A549 (cell line): ENCODE data around the gene PAPPA2. TPM values are rescaled to one million over a fixed set of nuclear protein-coding genes. Genes with fewer than 3 reads are reported as not detected.

Source experiments
- ATAC-seq, 2 experiments: fragments of 200-7000 bp in 1 of 2; fragments of >200 bp in 1 of 2; cut with Nextera tagmentation in 1 of 2; cut with Tn5 transposase in 1 of 2; 3 replicates each; pipeline versions ENCODE4 v1.8.0 to v1.9.1; 2018 to 2020; ENCODE audit warnings: mild to moderate bottlenecking in 1 of 2, moderate library complexity in 1 of 2
- CTCF ChIA-PET: fragments of 300-600 bp; sonication (Branson Sonifier 250); formaldehyde crosslinking; extraction: SDS; loops from one replicate; lab custom pipeline; 2021; ENCODE audit warnings: antibody characterized with exemption, inconsistent platforms; lab: Yijun Ruan, JAX
- POLR2A ChIA-PET: fragments of 350-600 bp; formaldehyde crosslinking; extraction: SDS; loops from one replicate; lab custom pipeline; 2021; ENCODE audit warnings: antibody characterized with exemption, inconsistent platforms; lab: Yijun Ruan, JAX
- DNase-seq, 2 experiments: peaks; one replicate each; pipeline versions ENCODE4 v3.0.0 to v3.0.0-alpha.2; 2011 to 2016; ENCODE audit warnings: low read depth in 1 of 2, low spot score in 1 of 2
- FAIRE-seq: peaks from 2 replicates; lab custom pipeline; 2011; peaks lifted over from hg19 to GRCh38; lab: Jason Lieb, UNC
- H3K27ac ChIP-seq, 2 experiments: fragments of >200 bp; sonication (Bioruptor Twin); formaldehyde crosslinking; 3 replicates each; pipeline ENCODE4 v1.5.1; 2016 to 2017
- H3K4me1 ChIP-seq: fragments of >200 bp; sonication (Bioruptor Twin); formaldehyde crosslinking; 3 replicates; pipeline ENCODE4 v1.6.1; 2016
- H3K4me2 ChIP-seq: fragments of >200 bp; sonication (Bioruptor Twin); formaldehyde crosslinking; 3 replicates; pipeline ENCODE4 v1.6.1; 2016
- H3K4me3 ChIP-seq: fragments of >200 bp; sonication (Bioruptor Twin); formaldehyde crosslinking; 3 replicates; pipeline ENCODE4 v1.5.1; 2016
- H3K9me3 ChIP-seq: fragments of >200 bp; sonication (Bioruptor Twin); formaldehyde crosslinking; 3 replicates; pipeline ENCODE4 v1.6.1; 2016
- BHLHE40 ChIP-seq: IDR thresholded peaks from 2 replicates; pipeline ENCODE4 v1.6.1; 2012; ENCODE audit warnings: low read depth, low read length, inconsistent platforms
- CBX2 ChIP-seq: fragments of 200-600 bp; sonication (generic); IDR thresholded peaks from 2 replicates; pipeline ENCODE4 v1.6.1; 2016; ENCODE audit warnings: low read depth, mild to moderate bottlenecking, borderline replicate concordance
- EHF ChIP-seq: fragments of 250-450 bp; sonication (Bioruptor Pico); IDR thresholded peaks from 2 replicates; pipeline ENCODE4 v1.5.0; 2020; ENCODE audit warnings: mild to moderate bottlenecking
- ESRRA ChIP-seq: fragments of 150-350 bp; IDR thresholded peaks from 2 replicates; pipeline ENCODE4 v1.6.1; 2014; ENCODE audit warnings: mild to moderate bottlenecking, low read length, borderline replicate concordance
- GATA3 ChIP-seq: IDR thresholded peaks from 2 replicates; pipeline ENCODE4 v1.6.1; 2012; ENCODE audit warnings: borderline replicate concordance
- HEYL ChIP-seq: fragments of 250-450 bp; sonication (Bioruptor Pico); IDR thresholded peaks from 2 replicates; pipeline ENCODE4 v1.8.0; 2021; ENCODE audit warnings: mild to moderate bottlenecking, moderate library complexity
- HOXA7 ChIP-seq: fragments of 250-450 bp; sonication (Bioruptor Pico); IDR thresholded peaks from 2 replicates; pipeline ENCODE4 v1.5.0; 2020; ENCODE audit warnings: mild to moderate bottlenecking, moderate library complexity
- JUN ChIP-seq, 2 experiments: fragments of >200 bp; sonication (Bioruptor Twin); formaldehyde crosslinking; IDR thresholded peaks; 2 replicates in 1 of 2; 3 replicates in 1 of 2; pipeline ENCODE4 v1.6.1; 2016 to 2017
- MAFK ChIP-seq: fragments of 450-650 bp; IDR thresholded peaks from 2 replicates; pipeline ENCODE4 v1.6.1; 2014; ENCODE audit not compliant: partially characterized antibody
- MAZ ChIP-seq: fragments of 150-350 bp; IDR thresholded peaks from 2 replicates; pipeline ENCODE4 v1.6.1; 2014; ENCODE audit warnings: antibody characterized with exemption, low read depth, low read length, borderline replicate concordance
- MYC ChIP-seq: IDR thresholded peaks from 2 replicates; pipeline ENCODE4 v1.6.1; 2012; ENCODE audit warnings: mild to moderate bottlenecking, inconsistent platforms, low read length, improper control_type of control experiment, borderline replicate concordance
- NFE2L2 ChIP-seq: fragments of 150-350 bp; conservative IDR thresholded peaks from 2 replicates; pipeline ENCODE4 v1.6.1; 2014; ENCODE audit warnings: low read length
- POLR2A ChIP-seq: IDR thresholded peaks from 2 replicates; pipeline ENCODE4 v1.6.1; 2012; ENCODE audit warnings: mild to moderate bottlenecking, low read length
- RAD21 ChIP-seq, 2 experiments: fragments of >200 bp in 1 of 2; sonication (Bioruptor Twin) in 1 of 2; formaldehyde crosslinking in 1 of 2; IDR thresholded peaks in 1 of 2; conservative IDR thresholded peaks in 1 of 2; 2 replicates in 1 of 2; 3 replicates in 1 of 2; pipeline ENCODE4 v1.6.1; 2012 to 2018; ENCODE audit warnings: inconsistent platforms in 1 of 2
- RARB ChIP-seq: fragments of 250-450 bp; sonication (Bioruptor Pico); IDR thresholded peaks from 2 replicates; pipeline ENCODE4 v1.8.0; 2021; ENCODE audit warnings: mild to moderate bottlenecking, moderate library complexity
- RCOR1 ChIP-seq: fragments of 150-350 bp; IDR thresholded peaks from 2 replicates; pipeline ENCODE4 v1.6.1; 2014; ENCODE audit warnings: antibody characterized with exemption, low read length, low read depth
- RFX5 ChIP-seq: fragments of 450-650 bp; IDR thresholded peaks from 2 replicates; pipeline ENCODE4 v1.7.1; 2014; ENCODE audit warnings: antibody characterized with exemption, mild to moderate bottlenecking, moderate library complexity
- SMC3 ChIP-seq: fragments of >200 bp; sonication (Bioruptor Twin); formaldehyde crosslinking; IDR thresholded peaks from 3 replicates; pipeline ENCODE4 v1.6.1; 2018; ENCODE audit warnings: inconsistent platforms
- TFCP2L1 ChIP-seq: fragments of 250-450 bp; sonication (Bioruptor Pico); IDR thresholded peaks from 2 replicates; pipeline ENCODE4 v1.5.0; 2021; ENCODE audit warnings: mild to moderate bottlenecking
- ZC3H11A ChIP-seq: fragments of 450-650 bp; IDR thresholded peaks from 2 replicates; pipeline ENCODE4 v1.6.1; 2014; ENCODE audit warnings: antibody characterized with exemption, mild to moderate bottlenecking
- ZFP36 ChIP-seq: fragments of 450-650 bp; IDR thresholded peaks from 2 replicates; pipeline ENCODE4 v1.6.1; 2014; ENCODE audit warnings: borderline replicate concordance; ENCODE audit not compliant: partially characterized antibody
- WGBS: methylation state at CpG from one replicate; pipeline ENCODE4 v1.1.6; 2017; ENCODE audit errors: missing lambda C conversion rate; 5-methylcytosine and 5-hydroxymethylcytosine counted together
- polyA plus RNA-seq, 4 experiments: library from polyadenylated mRNA; depleted of rRNA in 3 of 4; stranded (reverse); fragments of >200 nt; fragmentation: RNase III in 1 of 4; extraction: RNeasy Plus Mini Kit Qiagen cat#74134 plus additional on column Dnase treatment in 1 of 4; gene quantifications; 2 replicates in 3 of 4; 3 replicates in 1 of 4; pipeline ENCODE4 v1.2.3, GENCODE V29; 2011 to 2017
- TF ChIP-seq, protein P1 (sequence below): fragments of >200 bp; sonication (Bioruptor Twin); formaldehyde crosslinking; IDR thresholded peaks from 3 replicates; pipeline ENCODE4 v1.6.1; 2016
- TF ChIP-seq, protein P2 (sequence below): fragments of >200 bp; sonication (Bioruptor Twin); formaldehyde crosslinking; IDR thresholded peaks from 2 replicates; pipeline ENCODE4 v1.6.1; 2016
- TF ChIP-seq, protein P3 (sequence below): fragments of 450-650 bp; IDR thresholded peaks from 2 replicates; pipeline ENCODE4 v1.6.1; 2014; ENCODE audit warnings: antibody characterized with exemption
- TF ChIP-seq, protein P4 (sequence below): fragments of 250-450 bp; sonication (Bioruptor Pico); IDR thresholded peaks from 2 replicates; pipeline ENCODE4 v1.5.0; 2021; ENCODE audit warnings: mild to moderate bottlenecking, moderate library complexity, borderline replicate concordance
- TF ChIP-seq, protein P5 (sequence below): IDR thresholded peaks from 2 replicates; pipeline ENCODE4 v1.6.1; 2012

The PAPPA2 gene
- polyA plus RNA-seq, 2 of the 4 experiments (the other 2 are of a cell fraction): 0.03 to 0.72 TPM

DNA sequence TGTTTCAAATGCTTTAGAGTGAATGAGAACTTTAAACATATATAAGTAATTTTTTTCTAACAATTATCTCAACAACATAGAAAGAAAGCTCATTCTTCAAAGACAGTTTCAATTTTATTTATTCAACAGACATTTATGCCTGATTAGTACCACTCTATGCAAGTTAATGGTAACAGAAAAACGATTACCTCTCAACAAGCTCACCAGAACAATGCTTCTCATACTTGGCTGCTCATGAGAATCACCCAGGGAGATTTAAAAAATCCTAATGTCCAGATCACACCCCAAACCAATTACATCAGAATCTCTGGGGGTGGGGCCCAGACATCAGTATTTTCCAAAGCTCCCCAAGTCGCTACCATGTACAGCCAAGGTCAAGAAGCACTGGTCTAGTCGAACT lies 312.4 kb downstream of the PAPPA2 start:
- ChIA-PET POLR2A (no interaction called here), CTCF (no interaction called here)
- Histone ChIP-seq H3K4me1 (no peaks in the 10 kb centered on the region), H3K4me3 (no peak overlapping the region), H3K4me2 (no peak overlapping the region), H3K9me3 (no peaks in the 10 kb centered on the region), H3K27ac (no peak overlapping the region)
- FAIRE-seq (no peak), ATAC-seq (no peak), DNase-seq (no peak)
- TF ChIP-seq RCOR1 (no peak), HEYL (CRISPR knock-in tag) (no peak), ZFP36 (no peak), RFX5 (no peak), MAZ (no peak), RARB (CRISPR knock-in tag) (no peak), TFCP2L1 (CRISPR knock-in tag) (no peak), NFE2L2 (no peak), CBX2 (no peak), BHLHE40 (no peak), POLR2A (no peak), ESRRA (no peak), RAD21 (conservative IDR thresholded peaks at IDR 0.05 in 1 of 2, IDR thresholded peaks at IDR 0.05 in 1 of 2) (no peak), GATA3 (no peak)
- TF ChIP-seq, protein P1, sequence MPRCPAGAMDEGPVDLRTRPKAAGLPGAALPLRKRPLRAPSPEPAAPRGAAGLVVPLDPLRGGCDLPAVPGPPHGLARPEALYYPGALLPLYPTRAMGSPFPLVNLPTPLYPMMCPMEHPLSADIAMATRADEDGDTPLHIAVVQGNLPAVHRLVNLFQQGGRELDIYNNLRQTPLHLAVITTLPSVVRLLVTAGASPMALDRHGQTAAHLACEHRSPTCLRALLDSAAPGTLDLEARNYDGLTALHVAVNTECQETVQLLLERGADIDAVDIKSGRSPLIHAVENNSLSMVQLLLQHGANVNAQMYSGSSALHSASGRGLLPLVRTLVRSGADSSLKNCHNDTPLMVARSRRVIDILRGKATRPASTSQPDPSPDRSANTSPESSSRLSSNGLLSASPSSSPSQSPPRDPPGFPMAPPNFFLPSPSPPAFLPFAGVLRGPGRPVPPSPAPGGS: no peak
- TF ChIP-seq, protein P2, sequence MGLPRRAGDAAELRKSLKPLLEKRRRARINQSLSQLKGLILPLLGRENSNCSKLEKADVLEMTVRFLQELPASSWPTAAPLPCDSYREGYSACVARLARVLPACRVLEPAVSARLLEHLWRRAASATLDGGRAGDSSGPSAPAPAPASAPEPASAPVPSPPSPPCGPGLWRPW: no peak
- TF ChIP-seq, protein P3, sequence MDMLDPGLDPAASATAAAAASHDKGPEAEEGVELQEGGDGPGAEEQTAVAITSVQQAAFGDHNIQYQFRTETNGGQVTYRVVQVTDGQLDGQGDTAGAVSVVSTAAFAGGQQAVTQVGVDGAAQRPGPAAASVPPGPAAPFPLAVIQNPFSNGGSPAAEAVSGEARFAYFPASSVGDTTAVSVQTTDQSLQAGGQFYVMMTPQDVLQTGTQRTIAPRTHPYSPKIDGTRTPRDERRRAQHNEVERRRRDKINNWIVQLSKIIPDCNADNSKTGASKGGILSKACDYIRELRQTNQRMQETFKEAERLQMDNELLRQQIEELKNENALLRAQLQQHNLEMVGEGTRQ: no peak
- TF ChIP-seq, protein P4, sequence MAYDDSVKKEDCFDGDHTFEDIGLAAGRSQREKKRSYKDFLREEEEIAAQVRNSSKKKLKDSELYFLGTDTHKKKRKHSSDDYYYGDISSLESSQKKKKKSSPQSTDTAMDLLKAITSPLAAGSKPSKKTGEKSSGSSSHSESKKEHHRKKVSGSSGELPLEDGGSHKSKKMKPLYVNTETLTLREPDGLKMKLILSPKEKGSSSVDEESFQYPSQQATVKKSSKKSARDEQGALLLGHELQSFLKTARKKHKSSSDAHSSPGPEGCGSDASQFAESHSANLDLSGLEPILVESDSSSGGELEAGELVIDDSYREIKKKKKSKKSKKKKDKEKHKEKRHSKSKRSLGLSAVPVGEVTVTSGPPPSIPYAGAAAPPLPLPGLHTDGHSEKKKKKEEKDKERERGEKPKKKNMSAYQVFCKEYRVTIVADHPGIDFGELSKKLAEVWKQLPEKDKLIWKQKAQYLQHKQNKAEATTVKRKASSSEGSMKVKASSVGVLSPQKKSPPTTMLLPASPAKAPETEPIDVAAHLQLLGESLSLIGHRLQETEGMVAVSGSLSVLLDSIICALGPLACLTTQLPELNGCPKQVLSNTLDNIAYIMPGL (CRISPR knock-in tag): no peak
- 0% methylated on average over 3 of the region's 3 CpGs for WGBS

DNA sequence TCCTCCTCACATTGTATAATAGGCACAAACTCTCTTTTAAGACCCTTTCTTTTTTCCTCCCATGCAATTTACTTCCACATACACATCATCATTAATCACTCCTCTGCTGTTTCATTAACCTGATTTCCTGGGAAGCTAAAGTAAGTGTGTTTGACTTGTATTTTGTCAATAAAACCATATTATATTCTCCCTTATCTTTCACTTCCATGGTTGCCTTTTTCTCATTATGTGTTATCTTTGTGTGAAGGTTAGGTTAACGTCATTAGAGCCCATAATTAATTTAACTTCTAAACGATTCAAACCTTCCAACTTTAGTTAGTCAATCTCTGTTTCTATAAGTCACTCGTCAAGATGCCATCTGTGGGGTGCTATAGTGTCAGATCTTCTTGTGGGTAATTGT lies 313.0 kb downstream of the PAPPA2 start:
- ATAC-seq: no peak
- no peaks in the 10 kb centered on the region for H3K4me1 ChIP-seq
- TF ChIP-seq MYC (no peak), ZC3H11A (no peak), JUN (IDR thresholded peaks at IDR 0.05) (no peak), GATA3 (no peak), EHF (no peak), HOXA7 (CRISPR knock-in tag) (no peak), SMC3 (no peak), MAFK (no peak)
- TF ChIP-seq, protein P2: no peak
- TF ChIP-seq, protein P5, sequence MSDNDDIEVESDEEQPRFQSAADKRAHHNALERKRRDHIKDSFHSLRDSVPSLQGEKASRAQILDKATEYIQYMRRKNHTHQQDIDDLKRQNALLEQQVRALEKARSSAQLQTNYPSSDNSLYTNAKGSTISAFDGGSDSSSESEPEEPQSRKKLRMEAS: no peak
- TF ChIP-seq, all 56 proteins: peak for 0
- 0% methylated on average over 3 of the region's 3 CpGs for WGBS
- no peak overlapping the region for H3K4me2 ChIP-seq
- FAIRE-seq: no peak
- CTCF ChIA-PET: no interaction called here
- H3K9me3 ChIP-seq: no peaks in the 10 kb centered on the region
- POLR2A ChIA-PET: no interaction called here
- no peak overlapping the region for H3K27ac ChIP-seq
- no peak overlapping the region for H3K4me3 ChIP-seq
- DNase-seq: no peak
